GM23248 (cell line): Measurements from ENCODE around the gene FOXQ1. TPM values are rescaled to one million over a fixed set of nuclear protein-coding genes. Genes with fewer than 3 reads are reported as not detected.
A peak's percentile ranks its signal among the peaks of the same experiment; 100 is the strongest.

Experiments used
- DNase-seq: peaks from one replicate; pipeline ENCODE4 v3.0.0-alpha.2; 2015
- H2AFZ ChIP-seq: fragments of 200-600 bp; sonication (generic); 2 replicates; pipeline ENCODE4 v1.6.1; 2016; ENCODE audit warnings: antibody characterized with exemption
- H3F3A ChIP-seq: fragments of 200-600 bp; sonication (generic); 2 replicates; pipeline ENCODE4 v1.6.1; 2016; ENCODE audit warnings: mild to moderate bottlenecking, antibody characterized with exemption, mixed run types; ENCODE audit not compliant: insufficient read depth
- H3K27ac ChIP-seq: fragments of 200-600 bp; sonication (generic); 2 replicates; pipeline ENCODE4 v1.5.1; 2016; ENCODE audit warnings: mild to moderate bottlenecking
- H3K27me3 ChIP-seq: fragments of 200-600 bp; sonication (generic); replicated peaks from 2 replicates; pipeline ENCODE4 v1.6.1; 2016; ENCODE audit warnings: mild to moderate bottlenecking; ENCODE audit not compliant: insufficient read depth
- H3K36me3 ChIP-seq: fragments of 200-600 bp; sonication (generic); 2 replicates; pipeline ENCODE4 v1.6.1; 2016; ENCODE audit warnings: low read depth, mild to moderate bottlenecking
- H3K4me1 ChIP-seq: fragments of 200-600 bp; sonication (generic); 2 replicates; pipeline ENCODE4 v1.6.1; 2016; ENCODE audit warnings: mild to moderate bottlenecking; ENCODE audit not compliant: insufficient read depth
- H3K4me2 ChIP-seq: fragments of 200-600 bp; sonication (generic); one replicate; pipeline ENCODE4 v1.6.1; 2016; ENCODE audit warnings: mild to moderate bottlenecking; ENCODE audit not compliant: unreplicated experiment
- H3K4me3 ChIP-seq: fragments of 200-600 bp; sonication (generic); 2 replicates; pipeline ENCODE4 v1.5.1; 2016; ENCODE audit warnings: mild to moderate bottlenecking
- H3K79me2 ChIP-seq: fragments of 200-600 bp; sonication (generic); 2 replicates; pipeline ENCODE4 v1.6.1; 2016; ENCODE audit warnings: mild to moderate bottlenecking; ENCODE audit not compliant: insufficient read depth
- H3K9ac ChIP-seq: fragments of 200-600 bp; sonication (generic); 2 replicates; pipeline ENCODE4 v1.6.1; 2016; ENCODE audit warnings: mild to moderate bottlenecking
- H3K9me2 ChIP-seq: fragments of 200-600 bp; sonication (generic); 2 replicates; pipeline ENCODE4 v1.6.1; 2016; ENCODE audit warnings: mixed run types, mild to moderate bottlenecking, moderate library complexity; ENCODE audit not compliant: insufficient read depth
- H3K9me3 ChIP-seq: fragments of 200-600 bp; sonication (generic); one replicate; pipeline ENCODE4 v1.6.1; 2017; ENCODE audit warnings: low read depth
- H4K20me1 ChIP-seq: fragments of 200-600 bp; sonication (generic); 2 replicates; pipeline ENCODE4 v1.6.0; 2016; ENCODE audit not compliant: insufficient read depth
- EZH2 ChIP-seq: fragments of 200-600 bp; sonication (generic); IDR thresholded peaks from 2 replicates; pipeline ENCODE4 v1.6.1; 2018; ENCODE audit warnings: antibody characterized with exemption, mild to moderate bottlenecking; ENCODE audit not compliant: insufficient read depth, poor library complexity, severe bottlenecking
- EZH2phosphoT487 ChIP-seq: fragments of 200-600 bp; sonication (generic); IDR thresholded peaks from 2 replicates; pipeline ENCODE4 v1.6.1; 2018; ENCODE audit warnings: antibody characterized with exemption, moderate library complexity, mild to moderate bottlenecking, low read depth; ENCODE audit not compliant: insufficient read depth
- WGBS, 2 experiments: methylation state at CpG; one replicate each; pipeline ENCODE4 v1.1.6; 2015 to 2017; ENCODE audit warnings: low lambda C conversion rate in 2 of 2, low coverage in 1 of 2; ENCODE audit errors: missing lambda C conversion rate in 2 of 2; 5-methylcytosine and 5-hydroxymethylcytosine counted together
- in situ Hi-C: fragments of 300-500 bp; cut with MboI; formaldehyde crosslinking; loops from 2 replicates; pipeline ENCODE4 v1.15.0; 2020
- polyA plus RNA-seq: library from polyadenylated mRNA; unstranded; fragments of >200 nt; fragmentation: Nextera tagmentation; extraction: Ambion mirVana; gene quantifications from 2 replicates; pipeline ENCODE4 v1.2.1, GENCODE V29; 2016
- total RNA-seq: library from RNA; depleted of rRNA; stranded (reverse); fragments of >200 nt; shearing (Covaris generic); gene quantifications from 2 replicates; pipeline ENCODE4 v1.2.3, GENCODE V29; 2014

Gene FOXQ1
- total and polyA plus RNA-seq, 2 experiments from 2014 or later, result under 0.01 TPM; not detected in 1

DNA sequence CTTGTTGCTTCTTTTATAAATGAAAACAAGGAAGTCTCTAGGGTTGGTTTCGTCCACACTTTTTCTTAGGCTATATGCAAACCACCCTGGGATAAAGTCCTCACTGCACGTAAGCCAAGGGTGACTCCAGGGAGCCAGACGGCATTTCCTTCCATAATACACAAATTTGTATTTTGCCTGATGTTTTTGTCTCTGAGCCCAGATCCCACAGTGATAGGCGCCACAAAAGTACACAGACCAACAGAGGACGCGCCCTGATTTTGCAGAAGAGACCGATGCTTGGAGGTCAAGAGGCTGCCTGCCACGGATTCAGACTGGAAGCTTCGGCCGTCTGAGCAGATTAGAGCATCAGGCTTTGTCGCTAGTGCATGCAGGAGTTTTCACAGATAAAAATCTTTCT is 22.8 kb downstream of the FOXQ1 start:
- Histone ChIP-seq H3K79me2 (no peaks in the 10 kb centered on the region), H3K4me1 (peaks cover 22% of the 10 kb centered on the region), H3K9me2 (no peaks in the 10 kb centered on the region), H3K36me3 (no peaks in the 10 kb centered on the region), H3K27ac (no peak overlapping the region), H3K4me2 (no peak overlapping the region), H4K20me1 (no peaks in the 10 kb centered on the region), H3K27me3 (no peaks in the 10 kb centered on the region), H2AFZ (no peak overlapping the region), H3K9me3 (no peaks in the 10 kb centered on the region), H3F3A (peaks cover 22% of the 10 kb centered on the region), H3K9ac (peak overlapping the region; percentile 45; the same call in 1 of the 2 replicates), H3K4me3 (no peak overlapping the region)
- no peak for DNase-seq
- TF ChIP-seq EZH2phosphoT487, result no peak
- no peak for TF ChIP-seq EZH2
- 97 to 98% methylated on average over 11 of the region's 11 CpGs for WGBS, 2 experiments
- in situ Hi-C loops, result no loop called here

DNA sequence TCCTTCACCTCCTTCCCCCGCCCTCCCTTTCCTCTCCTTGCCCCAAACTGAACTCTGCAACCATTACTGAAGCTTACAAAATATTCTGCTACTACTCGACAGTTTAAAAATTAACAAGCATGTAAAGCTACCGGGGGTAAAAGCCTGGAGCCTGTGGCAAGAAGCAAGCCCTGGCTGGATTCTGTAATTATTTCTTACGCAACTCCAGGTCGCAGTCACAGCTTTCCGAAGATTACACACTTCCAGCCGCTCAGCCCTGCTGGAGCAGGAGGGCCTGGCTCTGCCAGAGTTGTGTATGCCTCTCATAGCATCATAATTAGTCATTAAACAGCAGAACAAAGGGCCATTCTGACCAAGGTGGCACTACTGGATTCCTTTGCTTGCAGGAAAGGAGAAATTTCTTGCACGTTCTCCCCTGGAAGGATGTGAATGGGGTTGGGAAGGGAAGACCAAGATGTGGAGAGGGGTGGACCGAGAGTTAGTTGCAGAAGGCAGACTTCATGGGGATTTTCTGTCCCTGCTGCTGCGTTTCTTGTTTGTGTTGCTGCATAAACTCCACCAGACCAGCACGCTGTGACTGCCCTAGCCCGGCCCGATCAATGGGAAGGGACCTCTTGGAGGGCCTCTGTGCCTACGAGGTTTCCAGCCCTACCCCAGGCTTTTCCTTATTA is 23.6 kb downstream of the FOXQ1 start:
- H3K4me2 ChIP-seq, result peak overlapping the region; percentile 48
- H4K20me1 ChIP-seq, result no peaks in the 10 kb centered on the region
- peak overlapping the region; percentile 26; the same call in 1 of the 2 replicates for H3K27ac ChIP-seq
- H3K4me1 ChIP-seq, result peaks cover 22% of the 10 kb centered on the region
- WGBS, 2 experiments, result 41 to 42% methylated on average over 14 of the region's 14 CpGs
- TF ChIP-seq EZH2, result no peak
- TF ChIP-seq EZH2phosphoT487, result no peak
- no peaks in the 10 kb centered on the region for H3K79me2 ChIP-seq
- H3K27me3 ChIP-seq, result no peaks in the 10 kb centered on the region
- peak overlapping the region; percentile 45 for H3K9ac ChIP-seq
- H3F3A ChIP-seq, result peaks cover 22% of the 10 kb centered on the region
- H3K4me3 ChIP-seq, result peak overlapping the region; percentile 13; the same call in 1 of the 2 replicates
- in situ Hi-C loops, result no loop called here
- peak; percentile 95 for DNase-seq
- no peaks in the 10 kb centered on the region for H3K9me2 ChIP-seq
- H3K36me3 ChIP-seq, result no peaks in the 10 kb centered on the region
- H2AFZ ChIP-seq, result no peak overlapping the region
- H3K9me3 ChIP-seq, result no peaks in the 10 kb centered on the region

DNA sequence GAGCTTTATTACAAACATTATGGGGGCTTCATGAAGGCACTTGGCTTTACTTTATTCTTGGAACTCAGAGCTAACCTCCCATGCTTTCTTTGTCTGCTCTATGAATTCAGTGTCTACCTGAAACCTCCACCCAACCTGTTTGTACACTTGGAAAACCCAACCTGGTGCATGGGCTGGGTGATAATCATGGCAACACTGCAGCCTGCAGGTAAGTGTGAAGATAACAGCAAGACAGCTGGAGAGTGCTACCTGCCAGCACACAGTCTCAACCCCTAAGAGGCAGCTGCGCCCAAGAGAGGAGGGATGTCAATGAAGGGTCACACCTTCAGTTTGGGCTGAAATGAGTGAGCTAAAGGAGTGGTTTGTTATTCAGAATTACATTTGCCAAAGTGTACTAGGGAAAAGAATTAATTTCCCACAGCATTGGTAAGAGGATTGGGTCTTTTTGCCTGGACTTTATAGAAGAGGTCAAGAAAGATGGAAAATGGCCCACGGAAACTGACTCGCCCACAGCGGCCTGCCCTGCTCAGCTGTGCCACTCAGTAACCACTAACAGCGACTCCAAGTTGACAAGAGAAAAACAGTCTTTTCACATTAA is 24.4 kb downstream of the FOXQ1 start:
- Histone ChIP-seq H3K36me3 (no peaks in the 10 kb centered on the region), H3K9ac (no peak overlapping the region), H2AFZ (no peak overlapping the region), H3K4me1 (peaks cover 22% of the 10 kb centered on the region), H3K27ac (no peak overlapping the region), H3K9me3 (no peaks in the 10 kb centered on the region), H3K4me2 (no peak overlapping the region), H3K4me3 (no peak overlapping the region), H3F3A (peaks cover 22% of the 10 kb centered on the region), H3K9me2 (no peaks in the 10 kb centered on the region), H4K20me1 (no peaks in the 10 kb centered on the region), H3K27me3 (no peaks in the 10 kb centered on the region), H3K79me2 (no peaks in the 10 kb centered on the region)
- TF ChIP-seq EZH2phosphoT487, result no peak
- TF ChIP-seq EZH2, result no peak
- WGBS, 2 experiments, result 97 to 98% methylated on average over 5 of the region's 5 CpGs
- in situ Hi-C loops, result no loop called here
- DNase-seq, result peak; percentile 31

DNA sequence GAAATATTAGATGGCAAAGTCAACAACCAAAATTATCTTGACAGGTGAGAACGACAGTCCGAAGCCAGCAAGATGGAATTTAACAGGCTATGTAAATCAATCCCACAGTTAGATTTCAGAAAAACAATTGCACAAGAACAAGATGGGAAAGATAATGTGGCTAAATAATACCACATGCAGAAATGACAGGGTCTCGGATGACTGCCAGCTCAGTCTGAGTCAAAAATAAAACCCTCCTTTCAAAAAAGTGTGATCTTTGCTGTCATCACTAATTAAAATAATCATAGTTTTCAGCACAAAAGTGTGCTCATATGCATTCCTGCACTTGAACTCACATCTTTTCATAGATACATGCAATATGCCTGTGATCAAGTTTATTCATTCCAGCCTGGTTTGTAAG is 25.9 kb downstream of the FOXQ1 start:
- no peak for TF ChIP-seq EZH2
- TF ChIP-seq EZH2phosphoT487, result no peak
- peak; percentile 49 for DNase-seq
- Histone ChIP-seq H3F3A (peaks cover 22% of the 10 kb centered on the region), H3K4me3 (no peak overlapping the region), H3K9me2 (no peaks in the 10 kb centered on the region), H3K36me3 (no peaks in the 10 kb centered on the region), H3K27me3 (no peaks in the 10 kb centered on the region; the same call in 1 of the 2 replicates), H4K20me1 (no peaks in the 10 kb centered on the region), H3K27ac (no peak overlapping the region), H2AFZ (no peak overlapping the region), H3K9me3 (no peaks in the 10 kb centered on the region), H3K9ac (no peak overlapping the region), H3K4me2 (peak overlapping the region; percentile 53), H3K79me2 (no peaks in the 10 kb centered on the region), H3K4me1 (peaks cover 22% of the 10 kb centered on the region)
- in situ Hi-C loops, result no loop called here
- 2 to 5% methylated on average over 3 of the region's 3 CpGs for WGBS, 2 experiments
